22Rv1 (cell line): ENCODE measurements around the gene IMPG1.

Experiments
- ZFX ChIP-seq: fragments of 450-650 bp; IDR thresholded peaks from 2 replicates; pipeline ENCODE4 v1.6.1; 2017; ENCODE audit warnings: antibody characterized with exemption, borderline replicate concordance
- TF ChIP-seq, protein P1 (sequence below): fragments of 450-650 bp; IDR thresholded peaks from 2 replicates; pipeline ENCODE4 v1.5.1; 2017; ENCODE audit warnings: mild to moderate bottlenecking

DNA sequence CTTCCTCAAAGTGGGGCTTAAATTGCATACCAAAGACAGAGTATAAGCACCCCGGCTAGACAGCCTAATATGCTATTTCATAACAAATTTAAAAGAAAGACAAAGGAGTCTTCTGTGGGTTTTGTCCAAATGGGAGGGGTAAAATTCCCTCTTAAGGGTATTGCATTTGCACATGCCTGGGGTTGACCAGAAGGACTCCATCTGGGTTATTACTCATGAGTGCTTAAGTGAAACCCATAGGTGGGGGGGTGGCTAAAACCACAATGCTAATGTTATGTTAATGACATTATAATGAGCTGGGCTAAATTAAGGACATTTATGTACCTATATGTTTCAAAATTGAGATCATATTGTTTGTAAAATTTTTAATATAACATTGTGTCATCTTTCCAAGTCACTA, 15.0 kb downstream of the IMPG1 start:
- TF ChIP-seq, protein P1, sequence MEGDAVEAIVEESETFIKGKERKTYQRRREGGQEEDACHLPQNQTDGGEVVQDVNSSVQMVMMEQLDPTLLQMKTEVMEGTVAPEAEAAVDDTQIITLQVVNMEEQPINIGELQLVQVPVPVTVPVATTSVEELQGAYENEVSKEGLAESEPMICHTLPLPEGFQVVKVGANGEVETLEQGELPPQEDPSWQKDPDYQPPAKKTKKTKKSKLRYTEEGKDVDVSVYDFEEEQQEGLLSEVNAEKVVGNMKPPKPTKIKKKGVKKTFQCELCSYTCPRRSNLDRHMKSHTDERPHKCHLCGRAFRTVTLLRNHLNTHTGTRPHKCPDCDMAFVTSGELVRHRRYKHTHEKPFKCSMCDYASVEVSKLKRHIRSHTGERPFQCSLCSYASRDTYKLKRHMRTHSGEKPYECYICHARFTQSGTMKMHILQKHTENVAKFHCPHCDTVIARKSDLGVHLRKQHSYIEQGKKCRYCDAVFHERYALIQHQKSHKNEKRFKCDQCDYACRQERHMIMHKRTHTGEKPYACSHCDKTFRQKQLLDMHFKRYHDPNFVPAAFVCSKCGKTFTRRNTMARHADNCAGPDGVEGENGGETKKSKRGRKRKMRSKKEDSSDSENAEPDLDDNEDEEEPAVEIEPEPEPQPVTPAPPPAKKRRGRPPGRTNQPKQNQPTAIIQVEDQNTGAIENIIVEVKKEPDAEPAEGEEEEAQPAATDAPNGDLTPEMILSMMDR, result no peak
- no peak for TF ChIP-seq ZFX
